Central memory CD4-positive, alpha-beta T cell (primary cell): ENCODE results near the gene IGSF22.
"Not testable (repeated sequence)": the region's sequence is repeated elsewhere in the genome, so short reads cannot be mapped to it uniquely, and the experiment has no call there.

Source experiments
- DNase-seq: peaks from one replicate; pipeline ENCODE4 v3.0.0; 2022

IGSF22 gene

DNA sequence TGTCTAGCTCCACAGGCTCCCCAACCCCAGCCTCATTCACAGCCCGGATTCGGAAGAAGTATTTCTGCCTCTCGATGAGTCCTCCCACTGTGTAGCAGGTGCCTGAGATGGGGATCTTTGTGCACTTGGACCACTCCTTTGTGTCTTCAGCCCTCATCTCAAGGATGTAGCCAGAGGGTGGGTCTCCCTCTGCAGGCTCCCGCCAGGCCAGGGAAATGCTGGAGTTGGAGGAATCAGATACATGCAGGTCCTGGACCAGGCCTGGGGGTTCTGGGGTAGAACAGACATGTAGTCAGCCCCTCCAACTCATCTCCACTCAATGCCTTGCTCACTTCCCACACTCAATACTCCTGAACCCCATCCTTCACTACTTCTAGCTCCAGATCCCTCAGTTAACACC, 16.6 kb downstream of the IGSF22 start:
- no peak for DNase-seq

GRCh38 chr11:18707811-18708340, 18.1 kb downstream of the IGSF22 start:
- no peak for DNase-seq

GRCh38 chr11:18706330-18707243, 19.4 kb downstream of the IGSF22 start:
- peak; percentile 55 for DNase-seq

- DNase-seq: peak; percentile 3
Measured at GRCh38 chr11:18705651-18706281, 20.2 kb downstream of the IGSF22 start.

DNA sequence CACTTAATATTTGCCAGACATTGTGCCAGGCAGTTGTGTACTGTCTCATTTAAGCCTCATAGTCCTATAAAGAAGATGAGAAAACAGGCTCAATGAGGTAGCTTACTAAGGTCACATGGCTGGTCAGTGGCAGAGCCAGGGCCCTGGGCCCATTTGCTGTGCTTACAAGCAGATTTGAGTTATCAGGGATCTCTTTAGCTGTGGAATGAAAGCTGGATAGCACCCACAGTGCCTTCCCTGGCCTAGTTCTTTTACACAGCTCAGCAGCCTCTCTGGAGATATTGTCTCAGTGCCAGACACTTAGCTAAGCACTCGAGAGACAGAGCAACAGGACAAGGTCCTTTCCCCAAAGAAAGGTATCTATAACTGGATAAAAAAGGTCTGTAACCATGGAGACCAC, 21.3 kb downstream of the IGSF22 start:
- no peak for DNase-seq

DNA sequence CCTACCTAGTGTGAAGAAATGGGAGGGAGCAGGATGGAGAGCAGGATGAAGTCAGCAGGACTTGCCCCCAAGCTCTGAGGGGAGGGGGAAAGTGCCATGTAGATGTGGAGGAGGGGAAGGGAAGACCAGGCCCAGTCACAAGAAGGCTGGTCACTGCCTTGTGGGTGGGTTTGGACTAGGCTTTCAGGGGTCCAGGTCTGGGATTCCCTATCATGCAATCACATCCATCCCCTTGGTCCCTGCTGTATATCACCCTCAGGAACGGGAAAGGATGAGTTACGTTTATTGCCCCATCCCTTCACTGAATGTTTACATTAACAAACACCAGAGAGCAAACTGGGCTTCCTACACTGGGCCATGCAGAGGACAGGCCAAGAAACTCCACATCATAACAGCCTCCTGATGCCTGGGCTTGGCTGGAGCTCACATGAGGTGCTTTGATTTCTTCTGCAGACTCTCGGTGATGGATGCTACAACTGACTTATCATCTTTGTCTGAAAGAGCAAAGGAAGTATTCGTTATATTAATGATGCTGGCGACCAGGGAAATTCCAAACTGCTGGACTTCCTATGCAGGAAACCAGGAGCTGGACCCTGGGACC, 21.8 kb downstream of the IGSF22 start:
- DNase-seq: no peak

DNA sequence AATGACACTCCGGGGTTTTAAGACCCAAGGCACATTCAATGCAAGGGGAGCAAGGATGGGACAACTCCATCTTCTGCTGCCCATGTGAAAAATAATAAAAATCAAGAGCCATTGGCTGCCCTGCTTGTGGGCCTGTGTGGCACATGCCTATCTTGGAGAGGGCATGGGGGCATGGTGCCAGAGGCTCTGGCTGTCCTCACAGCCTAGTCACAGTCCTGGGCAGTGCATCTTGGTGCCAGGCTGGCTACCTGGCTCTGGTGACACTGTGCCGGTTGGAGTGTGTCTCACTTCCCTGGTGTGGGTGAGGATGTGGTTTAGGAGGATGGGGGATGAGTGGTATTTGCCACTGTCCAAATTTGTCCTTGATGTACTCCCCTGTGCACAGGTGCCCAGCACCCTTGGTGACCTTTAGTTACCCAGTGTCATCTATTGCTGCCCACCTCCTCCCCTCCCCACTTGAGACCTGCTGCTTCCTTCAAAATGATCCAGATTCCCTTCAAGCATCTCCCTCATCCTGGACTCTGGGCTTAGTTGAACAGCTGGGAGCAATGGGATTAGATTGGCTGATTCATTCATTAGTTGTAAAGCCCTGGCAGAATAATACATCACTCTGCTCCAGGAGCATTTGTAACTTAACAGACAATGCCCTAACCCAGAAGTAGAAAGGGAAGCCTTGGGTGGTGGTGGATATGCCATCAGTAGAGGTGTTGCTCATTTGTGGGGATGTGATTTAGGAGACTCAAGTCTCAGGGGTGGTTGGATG, 22.8 kb downstream of the IGSF22 start:
- no peak for DNase-seq

DNA sequence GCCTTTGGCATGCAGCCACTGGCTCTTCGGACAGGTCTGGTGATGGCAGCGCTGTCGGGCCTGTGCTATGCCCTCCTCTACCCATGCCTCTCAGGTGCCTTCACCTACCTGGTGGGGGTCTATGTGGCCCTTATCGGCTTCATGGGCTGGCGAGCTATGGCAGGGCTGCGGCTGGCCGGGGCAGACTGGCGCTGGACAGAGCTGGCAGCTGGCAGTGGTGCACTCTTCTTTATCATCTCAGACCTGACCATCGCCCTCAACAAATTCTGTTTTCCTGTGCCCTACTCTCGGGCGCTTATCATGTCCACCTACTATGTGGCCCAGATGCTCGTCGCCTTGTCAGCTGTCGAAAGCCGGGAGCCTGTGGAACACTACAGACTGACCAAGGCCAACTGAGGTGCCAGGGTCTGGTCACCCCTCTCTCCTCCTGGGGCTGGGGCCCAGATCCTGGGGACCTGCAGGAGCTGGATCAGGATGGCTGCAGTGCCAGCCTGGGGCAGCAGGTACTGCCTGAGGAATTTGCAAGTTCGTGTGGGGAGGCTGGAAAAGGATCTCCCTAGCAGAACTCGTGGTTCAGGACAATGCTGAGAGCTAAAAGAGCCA, 24.3 kb downstream of the IGSF22 start:
- DNase-seq: no peak

GRCh38 chr11:18700872-18701271, 25.1 kb downstream of the IGSF22 start:
- DNase-seq: no peak

GRCh38 chr11:18700375-18700774, 25.6 kb downstream of the IGSF22 start:
- no peak for DNase-seq

DNA sequence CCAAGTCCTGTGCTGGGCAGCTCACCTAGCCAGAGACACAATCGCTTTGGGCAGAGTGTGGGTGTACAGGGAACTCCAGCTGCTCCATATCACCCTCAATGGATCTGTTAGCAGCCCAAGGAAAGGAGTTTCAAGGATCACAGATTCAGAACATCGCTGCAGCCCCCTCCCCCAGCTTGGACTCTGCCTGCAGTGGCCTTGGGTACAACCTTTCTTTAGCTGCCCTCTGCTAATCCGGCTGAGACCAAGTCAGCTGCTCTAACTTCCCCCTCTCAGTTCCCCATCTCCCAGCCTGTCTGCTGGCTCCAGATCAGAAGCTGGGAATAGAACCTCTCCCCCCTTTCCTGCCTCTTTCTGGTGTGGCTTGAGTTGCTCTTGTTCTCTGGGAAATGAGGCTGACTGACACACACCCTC, 26.1 kb downstream of the IGSF22 start:
- no peak for DNase-seq

DNA sequence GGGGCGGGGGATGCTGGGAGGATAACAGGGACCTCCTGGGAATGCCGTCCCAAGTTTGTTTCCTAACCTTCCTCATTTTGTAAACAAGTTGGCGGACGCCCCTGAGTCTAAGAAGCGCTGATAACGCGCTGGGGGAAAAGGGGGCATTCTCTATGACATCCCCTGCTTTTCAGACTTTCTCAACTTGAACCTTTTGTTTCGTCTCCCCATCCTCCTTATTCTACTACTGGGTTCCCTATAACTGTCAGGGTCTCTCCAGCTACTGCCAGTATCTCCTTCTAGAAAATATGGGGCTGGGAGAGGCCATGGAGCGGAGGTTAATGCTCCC, 26.8 kb downstream of the IGSF22 start:
- no peak for DNase-seq

GRCh38 chr11:18698341-18699268, 27.4 kb downstream of the IGSF22 start, which contains the start of gene TMEM86A:
TSS of gene TMEM86A (plus strand) at chr11:18698779. CDS start at chr11:18698887, 108 bp downstream.
- peak; percentile 84 for DNase-seq

DNA sequence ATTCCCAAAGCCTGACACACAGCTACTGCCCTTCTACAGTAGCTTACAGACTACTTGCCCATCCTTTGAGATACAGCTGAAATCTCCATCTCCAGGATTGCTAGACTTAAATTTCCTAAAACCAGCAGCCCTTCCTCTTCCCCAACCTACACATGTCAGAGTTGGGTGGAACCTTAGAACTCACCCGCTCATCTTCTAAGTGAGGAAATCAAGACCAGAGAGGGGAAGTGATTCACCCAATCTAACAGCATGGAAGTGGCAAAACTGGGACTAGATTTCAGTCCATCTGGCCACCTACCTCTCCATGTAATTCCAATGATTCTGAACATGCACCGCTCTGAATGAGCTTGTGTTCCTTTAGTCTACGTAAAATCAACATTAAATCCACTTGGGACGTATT, 28.4 kb downstream of the IGSF22 start:
- DNase-seq: no peak

GRCh38 chr11:18696638-18697225, 29.3 kb downstream of the IGSF22 start:
- no peak for DNase-seq

DNA sequence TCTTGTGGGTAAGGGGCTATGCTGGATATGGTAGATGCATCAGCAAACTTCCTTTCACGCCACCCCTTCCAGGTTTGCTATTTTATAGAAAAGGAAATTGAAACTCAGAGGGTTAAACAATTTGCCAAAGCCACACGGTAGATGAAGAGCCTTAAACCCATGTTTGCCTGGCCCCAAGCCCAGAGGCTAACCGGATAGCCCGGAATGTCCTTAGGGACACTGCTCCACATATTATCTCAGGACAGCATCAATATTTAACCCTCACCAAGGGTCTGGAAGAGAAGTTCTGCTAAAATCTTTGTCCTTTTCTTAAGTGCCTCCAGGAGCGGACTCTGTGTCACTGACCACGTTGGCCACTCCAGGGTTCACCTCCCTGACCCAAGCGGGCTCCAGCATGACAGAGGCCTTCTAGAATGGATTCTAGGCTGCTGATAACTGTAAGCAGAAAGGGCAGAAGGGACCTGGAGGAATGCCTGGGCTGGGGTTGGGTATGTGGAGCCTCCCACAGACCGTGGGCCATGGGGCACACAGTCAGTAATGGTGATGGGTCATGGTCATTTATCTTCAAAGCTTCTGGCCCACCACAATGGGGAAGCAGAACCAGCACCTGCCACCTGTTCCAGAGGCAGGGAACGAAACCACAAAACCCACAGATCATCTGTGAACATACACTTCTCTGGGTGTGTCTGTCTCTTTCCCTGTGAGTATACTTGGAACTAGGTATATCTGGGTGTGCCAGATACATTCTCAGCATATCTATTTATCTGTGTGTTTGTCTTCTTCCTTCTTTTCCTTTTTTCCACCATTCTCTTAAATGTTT, 32.8 kb downstream of the IGSF22 start:
- no peak for DNase-seq

DNA sequence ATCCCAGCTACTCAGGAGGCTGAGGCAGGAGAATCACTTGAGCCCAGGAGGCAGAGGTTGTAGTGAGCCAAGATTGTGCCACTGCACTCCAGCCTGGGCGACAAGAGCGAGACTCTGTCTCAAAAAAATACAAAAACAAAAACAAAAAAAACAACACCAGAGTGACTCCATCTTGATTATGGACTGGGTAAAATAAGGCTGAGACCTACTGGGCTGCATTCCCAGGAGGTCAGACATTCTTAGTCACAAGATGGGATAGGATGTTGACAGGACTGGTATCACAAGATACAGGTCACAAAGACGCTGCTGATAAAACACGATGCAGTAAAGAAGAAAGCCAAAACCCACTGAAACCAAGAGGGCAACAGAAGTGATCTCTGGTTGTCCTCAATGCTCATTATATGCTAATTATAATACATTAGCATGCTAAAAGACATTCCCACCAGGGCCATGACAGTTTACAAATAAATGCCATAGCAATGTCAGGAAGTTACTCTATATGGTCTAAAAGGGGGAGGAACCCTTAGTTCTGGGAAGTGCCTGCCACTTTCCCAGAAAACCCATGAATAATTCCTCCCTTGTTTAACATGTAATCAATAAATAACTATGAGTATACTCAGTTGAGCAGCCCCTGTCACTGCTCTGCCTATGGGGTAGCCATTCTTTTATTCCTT, 34.4 kb downstream of the IGSF22 start:
- not testable (repeated sequence) for DNase-seq

GRCh38 chr11:18684267-18684666, 41.7 kb downstream of the IGSF22 start:
- no peak for DNase-seq

DNA sequence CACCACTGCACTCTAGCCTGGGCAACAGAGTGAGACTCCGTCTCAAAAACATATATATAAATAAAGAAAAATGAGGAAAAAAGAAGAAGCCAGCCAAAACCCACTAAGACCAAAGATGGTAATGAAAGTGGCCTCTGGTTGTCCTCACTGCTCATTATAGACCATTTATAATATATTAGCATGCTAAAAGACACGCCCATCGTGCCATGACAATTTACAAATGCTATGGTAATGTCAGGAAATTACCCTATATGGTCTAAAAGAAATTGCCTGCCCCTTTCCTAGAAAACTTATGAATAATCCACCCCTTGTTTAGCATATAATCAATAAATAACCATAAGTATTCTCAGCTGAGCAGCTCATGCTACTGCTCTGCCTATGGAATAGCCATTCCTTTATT, 43.5 kb downstream of the IGSF22 start:
- no peak for DNase-seq
